ENCODE results near the gene ADK.
"Not testable (repeated sequence)": the region's sequence is repeated elsewhere in the genome, so short reads cannot be mapped to it uniquely, and the experiment has no call there.

ADK gene

GRCh38 chr10:74502963-74503608 is 352.1 kb downstream of the ADK start:
- DNase-seq = peak; percentile 1

- DNase-seq = no peak
Measured at GRCh38 chr10:74507951-74508350, 356.9 kb downstream of the ADK start.

- DNase-seq = no peak
Measured at GRCh38 chr10:74510594-74510993, 359.6 kb downstream of the ADK start.

GRCh38 chr10:74511051-74511450 is 360.0 kb downstream of the ADK start:
- DNase-seq = no peak

GRCh38 chr10:74514322-74514721 is 363.3 kb downstream of the ADK start:
- DNase-seq = no peak

- no peak for DNase-seq
Measured at GRCh38 chr10:74518061-74518460, 367.0 kb downstream of the ADK start.

GRCh38 chr10:74521526-74521925 is 370.5 kb downstream of the ADK start:
- DNase-seq = no peak

GRCh38 chr10:74523199-74523598 is 372.2 kb downstream of the ADK start:
- DNase-seq = no peak

- DNase-seq = no peak
Measured at GRCh38 chr10:74525885-74526284, 374.9 kb downstream of the ADK start.

- not testable (repeated sequence) for DNase-seq
Measured at GRCh38 chr10:74527611-74528010, 376.6 kb downstream of the ADK start.

- no peak for DNase-seq
Measured at GRCh38 chr10:74529205-74529604, 378.2 kb downstream of the ADK start.

GRCh38 chr10:74530981-74531380 is 380.0 kb downstream of the ADK start:
- DNase-seq = no peak

- DNase-seq = no peak
Measured at GRCh38 chr10:74539317-74539716, 388.3 kb downstream of the ADK start.

- no peak for DNase-seq
Measured at GRCh38 chr10:74541375-74541774, 390.4 kb downstream of the ADK start.

- no peak for DNase-seq
Measured at GRCh38 chr10:74542077-74542476, 391.1 kb downstream of the ADK start.

- DNase-seq = no peak
Measured at GRCh38 chr10:74543276-74543675, 392.3 kb downstream of the ADK start.

- no peak for DNase-seq
Measured at GRCh38 chr10:74544106-74544505, 393.1 kb downstream of the ADK start.

GRCh38 chr10:74548676-74549075 is 397.7 kb downstream of the ADK start:
- no peak for DNase-seq

- no peak for DNase-seq
Measured at GRCh38 chr10:74556072-74556705, 405.2 kb downstream of the ADK start.

- DNase-seq = no peak
Measured at GRCh38 chr10:74557098-74557497, 406.1 kb downstream of the ADK start.

- no peak for DNase-seq
Measured at GRCh38 chr10:74558403-74558802, 407.4 kb downstream of the ADK start.

- no peak for DNase-seq
Measured at GRCh38 chr10:74558897-74559296, 407.9 kb downstream of the ADK start.

- not testable (repeated sequence) for DNase-seq
Measured at GRCh38 chr10:74568896-74569295, 417.9 kb downstream of the ADK start.

GRCh38 chr10:74573497-74573896 is 422.5 kb downstream of the ADK start:
- DNase-seq = not testable (repeated sequence)

- no peak for DNase-seq
Measured at GRCh38 chr10:74575191-74575720, 424.2 kb downstream of the ADK start.
